Measurements from ENCODE around the gene BHMT2. TPM values are rescaled to one million over a fixed set of nuclear protein-coding genes. Genes with fewer than 3 reads are reported as not detected.

BHMT2 gene
- total RNA-seq, 2 experiments from 2014 or later, result not detected

GRCh38 chr5:79031485-79031867 lies 38.1 kb upstream of the BHMT2 start:
- Mint-ChIP-seq H3K27me3 (peaks cover 6% of the 10 kb centered on the region), H3K4me3 (no peak overlapping the region), H3K27ac (no peak overlapping the region), H3K36me3 (ENCODE audit: low read depth) (no peaks in the 10 kb centered on the region), H3K4me1 (ENCODE audit: low read depth) (no peaks in the 10 kb centered on the region), H3K9me3 (no peaks in the 10 kb centered on the region)
- no peak for TF ChIP-seq CTCF (IDR thresholded peaks at IDR 0.05)
- intact Hi-C loops (cut with micrococcal nuclease), result no loop called here
- ATAC-seq (no peak), DNase-seq (no peak)
- POLR2A ChIA-PET, result no interaction called here
- CTCF ChIA-PET, result interaction anchor here (3.2 kb wide), 1 partner anchor 10 kb away, joined by 21 read pairs; no protein-coding TSS in a partner anchor

GRCh38 chr5:79032031-79032695 lies 37.4 kb upstream of the BHMT2 start:
- H3K9me3 Mint-ChIP-seq, result no peaks in the 10 kb centered on the region
- no peaks in the 10 kb centered on the region for H3K36me3 Mint-ChIP-seq (ENCODE audit: low read depth)
- ChIA-PET POLR2A (no interaction called here), CTCF (interaction anchor here (5.0 kb wide), 1 partner anchor 7 kb away, joined by 28 read pairs; no protein-coding TSS in a partner anchor)
- H3K27me3 Mint-ChIP-seq, result peaks cover 3% of the 10 kb centered on the region
- no peak for TF ChIP-seq CTCF (IDR thresholded peaks at IDR 0.05)
- ATAC-seq (no peak), DNase-seq (no peak)
- H3K4me1 Mint-ChIP-seq (ENCODE audit: low read depth), result no peaks in the 10 kb centered on the region
- no peak overlapping the region for H3K4me3 Mint-ChIP-seq
- H3K27ac Mint-ChIP-seq, result no peak overlapping the region
- intact Hi-C loops (cut with micrococcal nuclease), result no loop called here

- no peak overlapping the region for H3K4me3 Mint-ChIP-seq
- no peak for ATAC-seq
Measured at GRCh38 chr5:79032782-79033181, 36.8 kb upstream of the BHMT2 start.

GRCh38 chr5:79035237-79035636 lies 34.3 kb upstream of the BHMT2 start:
- no peaks in the 10 kb centered on the region for H3K27me3 Mint-ChIP-seq
- no peak for TF ChIP-seq CTCF (IDR thresholded peaks at IDR 0.05)
- H3K9me3 Mint-ChIP-seq, result no peaks in the 10 kb centered on the region
- ATAC-seq, result no peak
- intact Hi-C loops (cut with micrococcal nuclease), result no loop called here
- H3K4me1 Mint-ChIP-seq (ENCODE audit: low read depth), result no peaks in the 10 kb centered on the region
- CTCF ChIA-PET, result interaction anchor here (0.7 to 5.0 kb wide), 3 partner anchors 10 to 16 kb away, joined by 3 to 28 read pairs (median 4); no protein-coding TSS in a partner anchor
- POLR2A ChIA-PET, result no interaction called here
- no peaks in the 10 kb centered on the region for H3K36me3 Mint-ChIP-seq (ENCODE audit: low read depth)
- H3K27ac Mint-ChIP-seq, result no peak overlapping the region
- no peak overlapping the region for H3K4me3 Mint-ChIP-seq
- DNase-seq, result no peak

More at GRCh38 chr5:79032782-79033181, 36.8 kb upstream of the BHMT2 start:
- Mint-ChIP-seq H3K4me1 (ENCODE audit: low read depth) (no peaks in the 10 kb centered on the region), H3K36me3 (ENCODE audit: low read depth) (no peaks in the 10 kb centered on the region), H3K9me3 (no peaks in the 10 kb centered on the region), H3K27me3 (no peaks in the 10 kb centered on the region), H3K27ac (no peak overlapping the region)
- POLR2A ChIA-PET, result interaction anchor here (1.0 kb wide), 1 partner anchor 45 kb away, joined by 3 read pairs; no protein-coding TSS in a partner anchor
- CTCF ChIA-PET, result interaction anchor here (1.0 to 5.0 kb wide), 3 partner anchors 8 to 100 kb away, joined by 3 to 28 read pairs (median 5); no protein-coding TSS in a partner anchor
- DNase-seq, result no peak
- intact Hi-C loops (cut with micrococcal nuclease), result no loop called here
- TF ChIP-seq CTCF (IDR thresholded peaks at IDR 0.05), result no peak

- Mint-ChIP-seq H3K27me3 (no peaks in the 10 kb centered on the region), H3K4me1 (ENCODE audit: low read depth) (no peaks in the 10 kb centered on the region), H3K27ac (no peak overlapping the region), H3K9me3 (no peaks in the 10 kb centered on the region), H3K36me3 (ENCODE audit: low read depth) (no peaks in the 10 kb centered on the region), H3K4me3 (no peak overlapping the region)
- CTCF ChIA-PET, result interaction anchor here (5.0 kb wide), 1 partner anchor 12 kb away, joined by 28 read pairs; no protein-coding TSS in a partner anchor
- TF ChIP-seq CTCF (IDR thresholded peaks at IDR 0.05), result no peak
- no peak for ATAC-seq
- intact Hi-C loops (cut with micrococcal nuclease), result no loop called here
- POLR2A ChIA-PET, result no interaction called here
- DNase-seq, result no peak
Measured at GRCh38 chr5:79036769-79037168, 32.8 kb upstream of the BHMT2 start.

Data from activated CD8-positive, alpha-beta T cell treated with anti-CD3 and anti-CD28 coated beads for 36 hours (primary cell).